ENCODE data around the gene RASGRP2.

The RASGRP2 gene

GRCh38 chr11:64722141-64723065 is 21.5 kb downstream of the RASGRP2 start:
- H3K4me3 ChIP-seq (ENCODE audit: low read depth, low read length) = no peak overlapping the region
- no peak for DNase-seq (ENCODE audit: low read depth)
- TF ChIP-seq CTCF (IDR thresholded peaks at IDR 0.05; ENCODE audit: insufficient read depth, low read depth, low read length, missing control alignments) = no peak

GRCh38 chr11:64721359-64721699 is 22.6 kb downstream of the RASGRP2 start:
- no peak for TF ChIP-seq CTCF (IDR thresholded peaks at IDR 0.05; ENCODE audit: insufficient read depth, low read depth, low read length, missing control alignments)

GRCh38 chr11:64720640-64721358 is 23.1 kb downstream of the RASGRP2 start:
- no peak overlapping the region for H3K4me3 ChIP-seq (ENCODE audit: low read depth, low read length)
- TF ChIP-seq CTCF (IDR thresholded peaks at IDR 0.05; ENCODE audit: insufficient read depth, low read depth, low read length, missing control alignments) = no peak
- no peak for DNase-seq (ENCODE audit: low read depth)

More at GRCh38 chr11:64721359-64721699, 22.6 kb downstream of the RASGRP2 start:
- DNase-seq (ENCODE audit: low read depth) = no peak
- H3K4me3 ChIP-seq (ENCODE audit: low read depth, low read length) = no peak overlapping the region

- no peak for TF ChIP-seq CTCF (IDR thresholded peaks at IDR 0.05; ENCODE audit: insufficient read depth, low read depth, low read length, missing control alignments)
- DNase-seq (ENCODE audit: low read depth) = no peak
- no peak overlapping the region for H3K4me3 ChIP-seq (ENCODE audit: low read depth, low read length)
These were observed 23.8 kb downstream of the RASGRP2 start for GRCh38 chr11:64720167-64720566.

- no peak for DNase-seq (ENCODE audit: low read depth)
- TF ChIP-seq CTCF (IDR thresholded peaks at IDR 0.05; ENCODE audit: insufficient read depth, low read depth, low read length, missing control alignments) = no peak
- H3K4me3 ChIP-seq (ENCODE audit: low read depth, low read length) = no peak overlapping the region
These were observed 24.5 kb downstream of the RASGRP2 start for GRCh38 chr11:64719406-64719805.

- no peak for TF ChIP-seq CTCF (IDR thresholded peaks at IDR 0.05; ENCODE audit: insufficient read depth, low read depth, low read length, missing control alignments)
- DNase-seq (ENCODE audit: low read depth) = no peak
- H3K4me3 ChIP-seq (ENCODE audit: low read depth, low read length) = no peak overlapping the region
These were observed 25.2 kb downstream of the RASGRP2 start for GRCh38 chr11:64718780-64719124.
